ENCODE measurements around the gene SSB.
"Not testable (repeated sequence)": the region's sequence is repeated elsewhere in the genome, so short reads cannot be mapped to it uniquely, and the experiment has no call there.

The SSB gene
- long read RNA-seq, donor 1, transcript SSB-212 (2 exons, 392 nt): major isoform, 52 of 428 reads
- long read RNA-seq, donor 1, transcript SSB-201 (12 exons, 1,709 nt): minor isoform, 21 of 428 reads
- long read RNA-seq, donor 1, transcript SSB-206 (4 exons, 619 nt): minor isoform, 18 of 428 reads
- long read RNA-seq, donor 1, partial matches to known transcripts: 333 of 428 reads
- long read RNA-seq, donor 1, other reads (novel, unspliced or antisense): 0 of 428 reads
- long read RNA-seq, donor 2, transcript SSB-206 (4 exons, 619 nt): minor isoform, 6 of 111 reads
- long read RNA-seq, donor 2, transcript SSB-201 (12 exons, 1,709 nt): major isoform, 14 of 111 reads
- long read RNA-seq, donor 2, transcript SSB-212 (2 exons, 392 nt): minor isoform, 10 of 111 reads
- long read RNA-seq, donor 2, partial matches to known transcripts: 80 of 111 reads
- long read RNA-seq, donor 2, other reads (novel, unspliced or antisense): 0 of 111 reads
- long read RNA-seq, donor 3, transcript SSB-201 (12 exons, 1,709 nt): minor isoform, 7 of 126 reads
- long read RNA-seq, donor 3, transcript SSB-212 (2 exons, 392 nt): major isoform, 17 of 126 reads
- long read RNA-seq, donor 3, transcript SSB-206 (4 exons, 619 nt): minor isoform, 9 of 126 reads
- long read RNA-seq, donor 3, partial matches to known transcripts: 93 of 126 reads
- long read RNA-seq, donor 3, other reads (novel, unspliced or antisense): 0 of 126 reads
- long read RNA-seq, donor 4, transcript SSB-201 (12 exons, 1,709 nt): minor isoform, 19 of 370 reads
- long read RNA-seq, donor 4, transcript SSB-212 (2 exons, 392 nt): major isoform, 44 of 370 reads
- long read RNA-seq, donor 4, transcript SSB-206 (4 exons, 619 nt): minor isoform, 14 of 370 reads
- long read RNA-seq, donor 4, partial matches to known transcripts: 258 of 370 reads
- long read RNA-seq, donor 4, other reads (novel, unspliced or antisense): 30 of 370 reads
- long read RNA-seq, donor 5, transcript SSB-201 (12 exons, 1,709 nt): major isoform, 46 of 311 reads
- long read RNA-seq, donor 5, transcript SSB-212 (2 exons, 392 nt): minor isoform, 11 of 311 reads
- long read RNA-seq, donor 5, partial matches to known transcripts: 158 of 311 reads
- long read RNA-seq, donor 5, other reads (novel, unspliced or antisense): 89 of 311 reads
- long read RNA-seq, donor 6, transcript SSB-212 (2 exons, 392 nt): minor isoform, 9 of 218 reads
- long read RNA-seq, donor 6, transcript SSB-206 (4 exons, 619 nt): minor isoform, 9 of 218 reads
- long read RNA-seq, donor 6, transcript SSB-201 (12 exons, 1,709 nt): major isoform, 18 of 218 reads
- long read RNA-seq, donor 6, partial matches to known transcripts: 181 of 218 reads
- long read RNA-seq, donor 6, other reads (novel, unspliced or antisense): 0 of 218 reads
- long read RNA-seq, donor 7, transcript SSB-201 (12 exons, 1,709 nt): major isoform, 32 of 577 reads
- long read RNA-seq, donor 7, transcript SSB-212 (2 exons, 392 nt): minor isoform, 21 of 577 reads
- long read RNA-seq, donor 7, transcript SSB-206 (4 exons, 619 nt): minor isoform, 14 of 577 reads
- long read RNA-seq, donor 7, partial matches to known transcripts: 441 of 577 reads
- long read RNA-seq, donor 7, other reads (novel, unspliced or antisense): 67 of 577 reads
- long read RNA-seq, donor 8, transcript SSB-212 (2 exons, 392 nt): minor isoform, 14 of 275 reads
- long read RNA-seq, donor 8, transcript SSB-206 (4 exons, 619 nt): minor isoform, 11 of 275 reads
- long read RNA-seq, donor 8, transcript SSB-201 (12 exons, 1,709 nt): major isoform, 19 of 275 reads
- long read RNA-seq, donor 8, partial matches to known transcripts: 187 of 275 reads
- long read RNA-seq, donor 8, other reads (novel, unspliced or antisense): 43 of 275 reads

DNA sequence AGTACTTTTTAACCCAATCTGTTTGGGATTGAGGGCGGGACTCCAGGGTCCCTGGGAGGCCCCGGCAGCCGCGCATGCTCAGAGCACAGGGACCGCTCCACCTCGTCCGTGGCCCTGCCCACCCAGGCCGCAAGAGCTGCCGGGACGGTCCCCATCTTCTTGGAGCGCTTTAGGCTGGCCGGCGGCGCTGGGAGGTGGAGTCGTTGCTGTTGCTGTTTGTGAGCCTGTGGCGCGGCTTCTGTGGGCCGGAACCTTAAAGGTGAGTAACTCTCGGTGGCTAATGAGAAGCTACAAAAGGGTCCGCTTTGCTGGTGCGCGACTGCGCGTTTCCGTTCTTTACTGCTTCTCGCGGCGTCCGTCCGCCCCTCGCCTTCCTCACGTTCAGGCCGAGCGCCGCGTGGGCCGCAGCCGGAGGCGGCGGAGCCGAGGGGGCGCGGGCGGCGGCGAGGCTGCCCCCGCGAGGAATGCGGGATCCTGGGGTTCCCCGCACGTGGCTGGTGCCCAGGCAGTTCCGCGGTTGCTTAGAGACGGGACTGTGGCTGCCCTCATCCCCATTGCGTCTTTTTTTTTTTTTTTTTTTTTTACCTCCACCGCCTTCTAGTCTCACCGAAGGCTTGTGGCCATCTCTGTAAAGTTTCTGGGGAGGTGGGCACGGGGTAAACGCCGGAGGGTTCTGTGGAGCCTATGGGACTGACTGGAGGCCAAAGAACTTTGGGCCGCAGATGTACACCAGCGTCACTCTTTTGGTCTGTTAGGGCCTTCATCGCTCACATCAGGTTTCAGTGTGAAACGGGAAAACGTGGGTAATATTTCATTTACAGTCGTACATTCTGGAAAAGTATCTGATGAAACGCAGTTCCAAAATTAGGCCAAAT, at the start of gene SSB:
SSB (plus strand) TSS at position 154 of the 875 bp plus-strand sequence. CDS start 2,090 bp downstream, outside the sequence.
- peak; percentile 94 for DNase-seq

DNA sequence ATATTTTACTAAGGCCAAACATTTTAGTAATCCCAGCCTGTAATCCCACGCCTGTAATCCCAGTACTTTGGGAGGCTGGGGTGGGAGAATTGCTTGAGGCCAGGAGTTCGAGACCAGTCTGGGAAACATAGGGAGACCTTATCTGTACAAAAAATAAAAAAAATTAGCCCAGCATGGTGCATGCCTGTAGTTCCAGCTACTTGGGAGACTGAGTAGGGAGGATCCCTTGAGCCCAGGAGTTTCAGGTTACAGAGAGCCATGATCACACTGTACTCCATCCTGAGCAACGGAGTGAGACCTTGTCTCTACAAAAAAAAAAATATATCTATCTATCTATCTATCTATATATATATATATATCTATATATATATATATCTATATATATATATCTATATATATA, 45.9 kb upstream of the SSB start:
- DNase-seq: no peak

DNA sequence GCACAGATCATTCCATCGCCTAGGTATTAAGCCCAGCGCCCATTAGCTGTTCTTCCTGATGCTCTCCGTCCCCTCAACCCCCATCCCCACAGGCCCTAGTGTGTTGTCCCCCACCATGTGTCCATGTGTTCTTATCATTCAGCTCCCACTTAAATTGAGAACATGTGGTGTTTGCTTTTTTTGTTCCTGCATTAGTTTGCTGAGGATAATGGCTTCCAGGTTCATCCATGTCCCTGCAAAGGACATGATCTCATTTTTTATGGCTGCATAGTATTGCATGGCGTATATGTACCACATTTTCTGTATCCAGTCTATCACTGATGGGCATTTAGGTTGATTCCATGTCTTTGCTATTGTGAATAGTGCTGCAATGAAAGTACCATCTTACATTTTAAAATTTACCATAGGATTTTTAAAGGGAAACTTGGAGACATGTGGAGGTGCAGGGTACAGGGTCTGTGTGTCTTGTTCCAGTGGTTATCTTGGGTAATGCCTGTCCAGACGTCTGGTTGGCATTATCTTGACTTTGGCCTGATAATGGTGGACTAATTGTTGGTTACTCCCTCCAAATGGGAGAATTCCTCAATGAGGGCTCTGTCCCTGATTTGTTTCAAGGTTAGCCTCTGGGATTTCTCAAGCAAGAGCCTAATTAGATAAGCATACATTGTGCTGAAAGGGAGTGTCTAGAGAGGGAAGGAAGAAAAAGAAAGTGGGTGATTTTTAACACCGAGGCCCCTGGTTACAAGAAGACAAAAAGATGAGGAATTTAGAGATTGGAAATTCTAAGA, 43.4 kb upstream of the SSB start:
- no peak for DNase-seq

DNA sequence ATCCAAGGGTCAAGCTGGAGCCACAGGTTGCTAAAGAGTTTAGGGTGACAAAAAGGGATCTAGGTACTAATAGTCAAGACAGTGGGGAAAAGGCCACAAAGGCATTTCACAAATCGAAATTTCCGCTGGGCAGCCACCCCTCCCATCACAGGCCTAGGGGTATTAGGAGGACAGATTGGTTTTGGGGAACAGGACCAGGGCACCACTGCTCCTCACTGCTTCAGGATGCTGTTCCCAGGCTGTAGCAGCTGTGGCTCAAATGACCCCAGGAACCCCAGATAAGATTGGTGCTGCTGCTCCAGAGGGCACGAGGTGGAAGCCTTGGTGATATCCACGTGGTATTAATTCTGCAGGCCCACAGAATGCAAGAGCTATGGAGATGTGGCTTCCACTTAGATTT, 42.3 kb upstream of the SSB start:
- no peak for DNase-seq

DNA sequence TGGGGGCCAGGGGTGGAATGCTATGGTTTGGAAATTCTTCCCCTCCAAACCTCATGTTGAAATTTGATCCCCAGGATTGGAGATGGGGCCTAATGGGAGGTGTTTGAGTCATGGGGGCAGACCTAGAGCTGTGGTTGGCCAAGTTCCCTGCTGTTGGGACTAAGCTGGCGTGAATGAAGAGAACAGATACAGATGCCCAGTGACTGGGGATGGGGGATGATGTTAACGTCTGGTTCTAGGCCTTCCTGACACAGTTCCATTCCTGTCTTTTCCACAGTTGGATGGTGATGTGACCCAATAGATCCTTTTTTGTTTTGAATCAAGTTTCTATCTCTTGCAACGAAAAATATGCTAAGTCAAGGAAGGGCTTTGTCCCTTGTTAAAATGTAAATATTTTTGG, 41.3 kb upstream of the SSB start:
- DNase-seq: no peak

DNA sequence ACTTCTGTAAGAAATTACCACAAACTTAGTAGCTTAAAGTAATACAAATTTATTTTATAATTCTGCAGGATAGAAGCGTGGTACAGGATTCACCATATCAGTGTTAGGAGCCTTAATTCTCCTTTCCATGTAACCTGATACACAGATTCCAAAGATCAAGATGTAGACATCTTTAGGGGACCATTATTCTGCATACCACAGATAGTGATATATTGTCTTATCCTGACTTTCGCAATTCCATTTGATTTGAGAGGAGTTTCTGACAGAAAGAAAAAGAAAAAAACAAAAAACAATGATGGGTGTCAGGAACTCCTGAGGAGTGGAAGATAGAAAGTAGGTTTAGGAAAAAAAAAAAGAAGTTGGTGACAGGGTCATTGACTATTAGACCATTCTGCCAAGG, 40.9 kb upstream of the SSB start:
- no peak for DNase-seq

DNA sequence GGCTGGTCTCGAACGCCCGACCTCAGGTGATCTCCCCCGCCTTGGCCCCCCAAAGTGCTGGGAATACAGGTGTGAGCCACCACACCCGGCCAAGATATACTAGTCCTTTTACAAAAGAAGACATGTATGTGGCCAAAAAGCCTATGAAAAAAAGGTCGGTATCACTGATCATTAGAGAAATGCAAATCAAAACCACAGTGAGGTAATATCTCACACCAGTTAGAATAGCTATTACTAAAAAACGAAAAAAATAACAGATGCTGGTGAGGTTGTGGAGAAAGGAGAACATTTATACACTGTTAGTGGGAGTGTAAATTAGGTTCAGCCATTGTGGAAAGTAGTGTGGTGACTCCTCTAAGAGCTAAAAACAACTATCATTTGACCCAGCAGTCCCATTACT, 38.7 kb upstream of the SSB start:
- DNase-seq: no peak

DNA sequence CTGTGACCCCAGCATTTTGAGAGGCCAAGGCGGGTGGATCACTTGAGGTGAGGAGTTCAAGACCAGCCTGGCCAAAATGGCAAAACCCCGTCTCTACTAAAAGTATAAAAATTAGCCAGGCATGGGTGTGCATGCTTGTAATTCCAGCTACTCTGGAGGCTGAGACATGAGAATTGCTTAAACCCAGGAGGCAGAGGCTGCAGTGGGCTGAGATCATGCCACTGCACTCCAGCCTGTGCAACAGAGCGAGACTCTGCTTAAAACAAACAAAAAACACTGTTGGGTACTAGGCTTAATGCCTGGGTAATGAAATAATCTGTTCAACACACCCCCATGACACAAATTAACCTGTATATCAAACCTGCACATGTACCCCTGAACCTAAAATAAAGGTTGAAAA, 37.9 kb upstream of the SSB start:
- DNase-seq: not testable (repeated sequence)

DNA sequence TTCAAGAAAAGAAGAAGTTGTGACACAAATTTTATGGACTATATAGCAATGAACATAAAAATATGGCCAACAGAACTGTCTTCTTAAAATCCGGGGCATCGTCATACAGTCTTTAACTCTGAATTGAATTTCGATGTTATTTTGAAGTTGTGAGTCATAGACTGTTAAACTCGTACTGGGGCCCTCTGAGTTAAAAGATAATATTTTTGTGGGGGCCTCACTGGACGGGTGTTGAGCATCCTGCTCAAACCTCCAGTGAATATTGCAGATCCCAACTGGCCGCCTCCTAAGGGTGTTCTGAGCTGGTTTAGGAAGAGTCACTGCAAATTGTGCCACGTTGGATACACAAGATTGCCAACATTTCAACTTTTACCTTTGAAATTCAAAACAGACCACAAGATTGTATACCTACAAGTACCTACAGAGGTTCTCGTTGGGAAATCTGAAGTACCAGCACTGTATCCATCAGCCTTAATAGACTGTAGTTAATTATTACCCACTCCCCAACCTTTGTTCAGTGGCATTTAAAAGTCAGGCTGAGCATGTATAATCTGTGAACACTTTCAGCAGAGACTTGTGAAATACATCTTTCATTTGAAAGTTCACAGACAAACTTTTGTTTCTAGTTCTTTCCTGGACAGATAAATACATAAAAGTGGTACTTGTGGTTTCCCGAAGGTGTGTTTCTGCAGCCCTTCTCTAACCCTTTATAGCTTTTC, 37.3 kb upstream of the SSB start:
- DNase-seq: no peak

DNA sequence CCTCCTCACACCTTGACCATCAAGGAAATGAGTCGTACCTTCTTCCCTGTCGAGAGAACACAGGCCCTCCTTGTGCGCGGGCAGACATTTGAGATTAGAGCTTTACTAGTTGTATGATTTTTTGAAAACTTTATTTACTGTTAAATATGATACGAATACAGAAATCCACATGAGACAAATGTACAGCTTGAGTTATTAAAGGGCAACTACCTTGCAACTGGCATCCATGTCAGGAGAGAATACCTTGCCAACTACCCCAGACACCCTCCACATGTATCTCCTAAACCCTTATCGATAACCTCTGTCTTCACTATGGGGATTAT, 36.7 kb upstream of the SSB start:
- no peak for DNase-seq

DNA sequence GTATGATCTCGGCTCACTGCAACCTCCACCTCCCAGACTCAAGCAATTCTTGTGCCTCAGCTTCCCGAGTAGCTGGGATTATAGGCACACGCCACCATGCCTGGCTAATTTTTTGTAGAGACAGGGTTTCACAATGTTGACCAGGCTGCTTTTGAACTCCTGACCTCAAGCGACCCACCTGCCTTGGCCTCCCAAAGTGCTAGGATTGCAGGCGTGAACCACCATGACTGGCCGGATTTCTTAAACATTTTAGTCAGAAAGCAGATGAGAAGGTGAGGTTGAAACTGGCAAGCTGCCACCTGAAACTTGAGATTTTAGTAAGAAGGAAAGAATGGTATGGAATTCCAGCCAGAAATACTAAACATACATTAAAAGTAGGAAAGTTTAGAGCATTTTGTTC, 33.1 kb upstream of the SSB start:
- DNase-seq: no peak

DNA sequence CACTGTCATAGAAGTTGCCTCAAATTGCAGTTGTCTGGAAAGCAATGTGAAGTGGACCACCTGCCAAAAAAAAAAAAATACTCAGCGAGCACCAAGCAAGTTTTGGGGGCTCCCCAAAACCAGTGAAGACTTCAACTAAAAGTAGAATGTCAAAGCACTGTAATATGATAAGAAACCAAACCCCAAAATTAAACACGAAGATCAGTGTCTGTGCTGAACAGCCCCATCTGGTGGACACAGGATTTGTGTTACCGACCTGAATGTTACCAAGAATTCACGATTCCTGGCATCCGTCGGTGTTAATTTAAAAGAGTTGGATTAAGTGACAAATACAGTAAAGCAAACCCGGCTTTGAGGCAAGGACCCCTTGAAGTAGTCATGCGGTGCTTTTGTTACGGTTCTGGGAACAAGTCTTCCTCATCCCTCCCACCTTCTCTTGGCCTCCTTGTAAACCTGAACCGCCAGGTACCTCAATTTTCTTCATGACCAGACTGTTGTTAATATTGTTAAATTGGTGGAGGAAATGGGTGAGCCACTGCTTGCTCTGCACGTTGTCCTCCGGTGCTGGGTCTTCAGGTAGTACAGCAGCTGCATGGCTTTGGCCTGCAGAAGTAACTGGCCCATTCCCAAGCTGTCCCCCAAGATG, 31.3 kb upstream of the SSB start:
- peak; percentile 32 for DNase-seq

DNA sequence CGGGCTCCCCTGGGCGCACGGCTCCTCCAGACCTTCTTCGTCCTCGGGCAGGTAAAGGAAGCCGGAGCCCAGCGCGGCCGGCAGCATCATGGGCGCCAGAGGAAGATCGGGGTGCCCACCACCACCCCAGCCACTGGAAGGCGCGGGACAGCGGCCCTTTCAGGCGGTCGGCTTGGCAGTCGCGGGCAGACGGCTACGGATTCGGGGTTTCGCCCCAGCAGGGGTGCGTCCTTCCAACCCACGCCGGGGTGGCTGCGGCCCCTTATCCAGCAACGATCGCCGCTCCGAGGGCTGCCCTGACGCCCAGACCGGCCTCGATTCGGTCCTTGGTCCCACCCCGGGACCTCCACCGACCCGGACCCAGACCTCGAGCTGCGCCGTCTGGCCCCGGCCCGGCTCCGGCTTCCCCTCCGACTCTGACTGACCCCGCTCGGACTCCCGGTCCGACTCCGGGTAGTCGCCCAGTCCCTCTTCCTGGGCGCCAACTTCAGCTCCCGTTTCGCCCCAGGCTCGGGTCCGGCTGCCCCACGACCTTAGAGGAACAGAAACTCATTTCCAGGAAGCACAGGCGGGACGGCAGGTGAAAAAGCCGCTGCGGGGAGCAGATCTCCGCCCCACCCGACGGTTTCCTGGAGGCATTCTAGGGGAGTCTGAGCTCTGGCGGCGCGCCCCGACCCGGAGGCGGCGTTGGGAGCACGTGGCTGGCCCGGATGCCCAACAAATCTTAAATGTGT, 30.2 kb upstream of the SSB start:
- DNase-seq: peak; percentile 51

DNA sequence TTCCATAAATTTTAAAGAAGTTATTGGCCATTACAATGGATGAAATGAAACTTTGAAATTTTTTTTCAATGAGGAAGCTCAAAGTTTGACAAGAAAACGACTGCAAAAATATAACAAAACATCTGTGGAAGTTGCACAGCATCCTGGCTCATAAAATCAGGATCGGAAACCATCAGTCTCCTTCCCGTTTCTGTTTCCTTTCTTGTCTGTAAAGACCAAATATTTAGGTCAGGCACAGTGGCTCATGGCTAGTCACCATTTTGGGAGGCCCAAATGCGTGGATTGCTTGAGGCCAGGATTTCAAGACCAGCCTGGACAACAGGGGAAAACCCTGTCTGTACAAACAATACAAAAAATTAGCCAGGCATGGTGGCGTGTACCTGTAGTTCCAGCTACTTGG, 27.6 kb upstream of the SSB start:
- DNase-seq: no peak

DNA sequence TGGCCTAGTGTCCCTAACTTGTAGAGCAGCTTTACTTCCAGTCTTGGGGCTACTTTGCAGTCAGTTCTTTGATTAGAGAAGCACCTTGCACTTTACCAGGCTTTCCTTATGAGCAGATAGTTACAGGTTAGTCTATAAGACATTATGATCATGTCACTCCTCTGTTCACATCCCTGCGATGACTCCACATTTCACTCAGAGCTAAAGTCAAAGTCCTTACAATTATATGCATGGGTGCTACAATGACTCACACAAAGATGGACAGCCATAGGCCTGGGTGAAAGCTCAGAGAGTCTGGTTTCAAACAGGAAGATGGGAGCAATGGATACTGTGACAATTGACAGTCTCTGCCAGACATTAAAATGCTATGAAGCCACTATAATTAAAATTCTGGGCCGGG, 27.1 kb upstream of the SSB start:
- DNase-seq: no peak

DNA sequence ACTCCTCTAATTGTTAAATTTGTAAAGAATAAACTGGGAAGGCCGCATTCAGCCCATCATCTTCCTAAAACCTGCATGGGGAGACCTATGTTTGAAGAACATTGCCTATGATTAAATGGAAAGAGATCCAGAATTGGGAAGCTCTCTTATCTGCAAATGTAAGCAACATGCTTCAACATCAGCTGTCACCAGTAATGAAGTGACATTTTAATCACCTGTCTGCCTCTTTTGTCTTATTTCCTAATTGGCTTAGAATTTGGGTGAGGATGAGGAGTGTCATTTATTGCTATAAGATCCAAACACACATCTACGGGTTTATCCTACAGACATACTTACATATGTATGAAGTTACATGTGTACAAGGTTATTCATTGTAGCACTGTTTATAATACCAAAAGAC, 26.0 kb upstream of the SSB start:
- no peak for DNase-seq

DNA sequence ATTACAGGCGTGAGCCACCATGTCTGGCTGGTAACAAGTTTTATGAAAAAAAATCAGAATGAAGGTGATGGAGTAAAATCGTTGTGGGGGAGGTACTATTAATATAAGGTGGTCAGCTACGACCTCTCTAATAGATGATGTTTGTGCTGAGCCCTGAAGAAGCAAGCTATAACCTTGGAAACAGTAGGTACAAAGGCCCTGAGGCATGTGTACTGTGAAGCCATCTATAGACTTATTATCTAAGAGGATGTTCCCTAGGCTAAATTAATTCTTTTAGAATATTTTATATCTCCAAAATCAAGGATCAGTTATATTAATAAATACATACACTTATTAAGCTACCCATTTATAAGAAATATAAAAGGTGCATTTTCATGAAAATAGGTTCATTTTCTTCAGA, 23.3 kb upstream of the SSB start:
- DNase-seq: no peak

DNA sequence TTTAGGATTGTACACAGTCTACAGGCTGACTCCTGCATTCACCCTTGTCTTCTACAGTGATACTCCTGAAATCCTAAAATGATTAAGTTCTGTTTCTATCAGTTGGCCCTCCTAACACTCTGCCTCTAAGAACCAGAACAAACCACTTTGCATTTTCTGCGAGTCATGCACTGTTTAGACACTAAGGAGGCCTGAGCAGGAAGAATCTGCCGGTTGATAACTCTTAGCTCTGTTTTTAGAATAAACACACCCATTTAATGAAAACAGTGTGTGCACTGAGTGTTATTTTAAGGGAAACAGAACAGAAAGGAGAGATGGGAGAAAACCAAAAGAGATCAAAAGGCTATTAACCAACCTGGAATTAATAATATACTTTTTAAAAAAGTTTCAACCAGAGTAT, 22.9 kb upstream of the SSB start:
- DNase-seq: no peak
